Measurements from ENCODE around the gene MCC. TPM values are rescaled to one million over a fixed set of nuclear protein-coding genes. Genes with fewer than 3 reads are reported as not detected.
A peak's percentile ranks its signal among the peaks of the same experiment; 100 is the strongest.

MCC gene
- polyA plus RNA-seq, 2 of the 4 experiments (the other 2 are of a cell fraction): 0.09 to 0.10 TPM

DNA sequence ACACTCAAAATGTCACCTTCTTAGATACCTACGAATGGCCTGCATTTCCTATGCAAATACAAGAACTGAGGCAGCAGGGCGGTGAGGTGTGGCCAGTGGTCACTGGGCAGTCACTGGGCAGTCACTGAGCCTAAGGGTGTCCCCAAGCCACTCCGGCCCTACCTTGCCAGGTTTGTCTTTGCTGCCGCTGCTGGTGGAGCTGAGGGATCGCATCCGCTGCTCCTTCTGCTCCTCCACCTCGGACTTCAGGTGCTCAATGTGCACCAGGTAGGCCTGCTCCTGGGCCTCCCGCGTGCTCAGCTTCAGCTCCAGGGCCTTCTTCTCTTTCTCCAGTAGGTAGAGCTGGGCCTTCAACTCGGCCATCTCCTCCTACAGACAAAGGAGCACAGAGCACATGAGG lies 439.3 kb downstream of the MCC start (continued):
- TF ChIP-seq, protein P1, sequence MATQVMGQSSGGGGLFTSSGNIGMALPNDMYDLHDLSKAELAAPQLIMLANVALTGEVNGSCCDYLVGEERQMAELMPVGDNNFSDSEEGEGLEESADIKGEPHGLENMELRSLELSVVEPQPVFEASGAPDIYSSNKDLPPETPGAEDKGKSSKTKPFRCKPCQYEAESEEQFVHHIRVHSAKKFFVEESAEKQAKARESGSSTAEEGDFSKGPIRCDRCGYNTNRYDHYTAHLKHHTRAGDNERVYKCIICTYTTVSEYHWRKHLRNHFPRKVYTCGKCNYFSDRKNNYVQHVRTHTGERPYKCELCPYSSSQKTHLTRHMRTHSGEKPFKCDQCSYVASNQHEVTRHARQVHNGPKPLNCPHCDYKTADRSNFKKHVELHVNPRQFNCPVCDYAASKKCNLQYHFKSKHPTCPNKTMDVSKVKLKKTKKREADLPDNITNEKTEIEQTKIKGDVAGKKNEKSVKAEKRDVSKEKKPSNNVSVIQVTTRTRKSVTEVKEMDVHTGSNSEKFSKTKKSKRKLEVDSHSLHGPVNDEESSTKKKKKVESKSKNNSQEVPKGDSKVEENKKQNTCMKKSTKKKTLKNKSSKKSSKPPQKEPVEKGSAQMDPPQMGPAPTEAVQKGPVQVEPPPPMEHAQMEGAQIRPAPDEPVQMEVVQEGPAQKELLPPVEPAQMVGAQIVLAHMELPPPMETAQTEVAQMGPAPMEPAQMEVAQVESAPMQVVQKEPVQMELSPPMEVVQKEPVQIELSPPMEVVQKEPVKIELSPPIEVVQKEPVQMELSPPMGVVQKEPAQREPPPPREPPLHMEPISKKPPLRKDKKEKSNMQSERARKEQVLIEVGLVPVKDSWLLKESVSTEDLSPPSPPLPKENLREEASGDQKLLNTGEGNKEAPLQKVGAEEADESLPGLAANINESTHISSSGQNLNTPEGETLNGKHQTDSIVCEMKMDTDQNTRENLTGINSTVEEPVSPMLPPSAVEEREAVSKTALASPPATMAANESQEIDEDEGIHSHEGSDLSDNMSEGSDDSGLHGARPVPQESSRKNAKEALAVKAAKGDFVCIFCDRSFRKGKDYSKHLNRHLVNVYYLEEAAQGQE (IDR thresholded peaks at IDR 0.05): no peak
- no peak for TF ChIP-seq NR3C1 (IDR thresholded peaks at IDR 0.05)
- no peak for TF ChIP-seq HOXB5 (CRISPR knock-in tag; IDR thresholded peaks at IDR 0.05)

- H3K4me2 ChIP-seq: peak overlapping the region; percentile 18; the same call in 2 of the 3 replicates
- H3K9me3 ChIP-seq: no peaks in the 10 kb centered on the region
- ATAC-seq (no peak), FAIRE-seq (no peak), DNase-seq (ENCODE audit: low read depth in 1 of 2, low spot score in 1 of 2) (no peak)
- no peak overlapping the region for H3K4me3 ChIP-seq
- TF ChIP-seq, protein P2, sequence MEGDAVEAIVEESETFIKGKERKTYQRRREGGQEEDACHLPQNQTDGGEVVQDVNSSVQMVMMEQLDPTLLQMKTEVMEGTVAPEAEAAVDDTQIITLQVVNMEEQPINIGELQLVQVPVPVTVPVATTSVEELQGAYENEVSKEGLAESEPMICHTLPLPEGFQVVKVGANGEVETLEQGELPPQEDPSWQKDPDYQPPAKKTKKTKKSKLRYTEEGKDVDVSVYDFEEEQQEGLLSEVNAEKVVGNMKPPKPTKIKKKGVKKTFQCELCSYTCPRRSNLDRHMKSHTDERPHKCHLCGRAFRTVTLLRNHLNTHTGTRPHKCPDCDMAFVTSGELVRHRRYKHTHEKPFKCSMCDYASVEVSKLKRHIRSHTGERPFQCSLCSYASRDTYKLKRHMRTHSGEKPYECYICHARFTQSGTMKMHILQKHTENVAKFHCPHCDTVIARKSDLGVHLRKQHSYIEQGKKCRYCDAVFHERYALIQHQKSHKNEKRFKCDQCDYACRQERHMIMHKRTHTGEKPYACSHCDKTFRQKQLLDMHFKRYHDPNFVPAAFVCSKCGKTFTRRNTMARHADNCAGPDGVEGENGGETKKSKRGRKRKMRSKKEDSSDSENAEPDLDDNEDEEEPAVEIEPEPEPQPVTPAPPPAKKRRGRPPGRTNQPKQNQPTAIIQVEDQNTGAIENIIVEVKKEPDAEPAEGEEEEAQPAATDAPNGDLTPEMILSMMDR (IDR thresholded peaks at IDR 0.05): no peak
- no peak for TF ChIP-seq EHF (CRISPR knock-in tag; IDR thresholded peaks at IDR 0.05)
- no peak for TF ChIP-seq BHLHE40 (IDR thresholded peaks at IDR 0.05; ENCODE audit: low read depth, low read length)
- TF ChIP-seq RFX5 (IDR thresholded peaks at IDR 0.05): no peak
- TF ChIP-seq FOSL2 (IDR thresholded peaks at IDR 0.05): no peak
- no peak for TF ChIP-seq FOSL2 (CRISPR knock-in tag; IDR thresholded peaks at IDR 0.05)
- TF ChIP-seq GATA3 (IDR thresholded peaks at IDR 0.05; ENCODE audit: borderline replicate concordance): no peak
- TF ChIP-seq ESRRA (IDR thresholded peaks at IDR 0.05; ENCODE audit: borderline replicate concordance, low read length): no peak
- TF ChIP-seq ZFP36 (IDR thresholded peaks at IDR 0.05; ENCODE audit: borderline replicate concordance, partially characterized antibody): no peak
- TF ChIP-seq HOXB13 (CRISPR knock-in tag; IDR thresholded peaks at IDR 0.05; ENCODE audit: low read depth): no peak
- TF ChIP-seq HDAC2 (IDR thresholded peaks at IDR 0.05): no peak
- no peak for TF ChIP-seq MYC (IDR thresholded peaks at IDR 0.05; ENCODE audit: borderline replicate concordance, low read length)
- no peak for TF ChIP-seq CHD4 (IDR thresholded peaks at IDR 0.05; ENCODE audit: borderline replicate concordance)
- TF ChIP-seq SMC3 (IDR thresholded peaks at IDR 0.05): no peak
- no peak for TF ChIP-seq ELK1 (IDR thresholded peaks at IDR 0.05; ENCODE audit: low read depth, low read length)
- 84% methylated on average over 11 of the region's 11 CpGs for WGBS (ENCODE audit: missing lambda C conversion rate)
- POLR2A ChIA-PET: no interaction called here
- H3K27ac ChIP-seq: no peak overlapping the region
- CTCF ChIA-PET: interaction anchor here (1.5 kb wide), 1 partner anchor 52 kb away, joined by 3 read pairs; no protein-coding TSS in a partner anchor
- H3K4me1 ChIP-seq: peaks cover 12% of the 10 kb centered on the region; the same call in 2 of the 3 replicates
These were observed 440.3 kb downstream of the MCC start for GRCh38 chr5:113047733-113048652.

Measured in A549 (cell line).